A204.1 (cell line): ENCODE data around the gene ATP8B3.

Experiments
- FAIRE-seq: peaks from 2 replicates; lab custom pipeline; 2012; peaks lifted over from hg19 to GRCh38; lab: Jason Lieb, UNC

ATP8B3 gene

GRCh38 chr19:1744133-1744665 is 67.9 kb downstream of the ATP8B3 start:
- FAIRE-seq = no peak

DNA sequence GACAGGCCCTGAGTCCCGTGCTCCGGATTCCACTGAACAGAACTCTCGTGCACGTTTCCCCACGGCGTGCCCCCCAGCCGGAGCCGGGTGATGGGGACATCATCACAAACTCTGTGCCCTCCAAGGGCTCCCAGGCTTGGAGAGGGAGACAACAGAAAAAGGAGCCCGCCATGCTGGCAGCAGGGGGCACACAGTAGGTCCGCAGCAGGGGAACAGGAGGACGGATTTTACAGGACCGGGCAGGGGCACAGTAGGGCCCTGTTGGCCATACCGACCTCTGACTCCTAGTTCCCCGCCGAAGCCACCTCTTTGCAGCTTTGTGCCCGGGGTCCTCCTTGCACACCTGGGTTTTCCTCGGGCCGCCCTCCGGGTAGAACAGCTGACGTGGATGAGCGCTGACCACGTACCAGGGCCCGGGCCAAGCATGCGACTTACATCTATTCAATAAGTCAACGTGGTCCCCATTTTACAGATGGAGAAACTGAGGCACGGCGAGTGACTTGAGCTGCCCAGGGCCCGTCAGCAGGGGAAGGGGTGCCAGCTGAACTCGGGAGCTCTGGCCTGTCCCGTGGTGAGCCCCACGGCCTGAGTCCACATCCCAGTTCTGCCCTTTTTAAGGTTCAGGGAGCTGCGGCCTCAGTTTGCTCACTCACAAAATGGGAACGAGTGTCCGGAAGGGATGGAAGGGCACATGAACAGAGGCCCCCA is 68.9 kb downstream of the ATP8B3 start:
- no peak for FAIRE-seq

GRCh38 chr19:1739960-1740629 is 72.0 kb downstream of the ATP8B3 start:
- FAIRE-seq = no peak

DNA sequence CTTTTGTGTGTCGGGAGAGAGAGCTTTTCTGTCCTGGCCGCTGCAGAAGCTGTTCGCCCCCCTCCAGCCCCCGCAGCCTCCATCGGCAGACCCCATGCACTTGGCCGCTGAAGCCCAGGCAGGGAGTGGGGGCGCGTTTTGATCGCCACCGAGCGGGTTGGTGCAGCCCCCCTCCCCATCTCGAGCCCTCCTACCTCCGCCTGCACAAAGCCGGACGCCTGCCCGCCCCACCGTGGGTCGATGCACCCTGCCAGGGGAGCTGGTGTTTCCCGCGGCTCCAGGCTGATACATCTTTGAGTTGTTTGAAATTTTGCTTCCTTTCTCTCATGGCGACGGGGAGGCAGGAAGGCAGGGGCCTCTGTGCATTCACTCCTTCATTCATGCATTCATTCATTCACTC is 75.1 kb downstream of the ATP8B3 start:
- FAIRE-seq = no peak

DNA sequence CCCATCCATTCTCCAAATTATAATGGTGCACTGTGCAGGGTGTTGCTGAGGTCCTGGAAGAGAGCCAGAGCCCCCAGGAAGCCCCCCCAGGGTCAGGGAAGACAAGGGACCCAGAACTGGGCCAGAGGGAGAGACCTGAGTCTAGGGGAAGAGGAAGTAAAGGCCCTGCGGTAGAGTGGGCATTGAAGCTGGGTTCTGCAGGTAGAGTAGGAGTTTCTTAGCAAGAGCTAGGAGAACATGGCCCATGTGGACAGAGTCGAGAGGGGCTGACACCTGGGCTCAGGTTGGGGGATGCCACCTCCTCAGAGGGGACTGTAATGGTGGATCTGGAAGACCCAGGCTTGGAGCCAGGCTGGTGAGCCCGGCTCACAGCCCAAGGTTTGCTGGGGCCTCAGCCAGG is 75.8 kb downstream of the ATP8B3 start:
- no peak for FAIRE-seq

DNA sequence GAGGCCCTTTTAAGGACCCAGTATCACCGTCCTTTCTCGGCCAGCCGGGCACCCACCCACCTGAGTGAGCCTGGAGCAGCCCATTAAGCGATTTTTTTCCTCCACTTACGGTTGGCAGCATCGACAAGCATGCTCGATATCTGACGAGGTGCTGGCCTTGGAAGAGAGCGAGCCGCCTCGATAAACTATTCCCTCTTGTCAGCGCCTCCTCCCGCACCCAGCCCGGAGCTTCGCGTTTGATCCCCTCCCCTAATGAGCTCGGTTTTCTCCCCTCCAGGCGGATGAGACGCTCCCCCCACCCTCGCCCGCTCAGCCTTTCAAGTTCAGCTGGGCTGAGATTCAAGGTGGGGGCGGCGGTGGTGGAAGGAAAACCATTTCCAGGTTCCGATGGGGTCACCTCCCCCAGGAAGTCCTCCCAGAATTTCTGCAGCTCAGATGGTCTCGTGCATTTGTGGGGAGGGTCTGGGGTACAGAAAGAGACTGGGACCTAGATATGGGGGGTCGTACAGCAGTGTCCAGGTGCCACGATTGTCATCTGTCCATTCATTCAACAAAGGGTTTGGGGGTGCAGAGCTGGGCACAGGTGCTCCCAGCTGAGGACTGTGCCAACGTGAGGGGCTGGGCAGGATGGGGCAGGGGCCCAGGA is 77.6 kb downstream of the ATP8B3 start:
- no peak for FAIRE-seq
